HT-29 (cell line): ENCODE measurements around the gene NFATC3. TPM values are rescaled to one million over a fixed set of nuclear protein-coding genes. Genes with fewer than 3 reads are reported as not detected.

Experiments
- DNase-seq: peaks from one replicate; pipeline ENCODE4 v3.0.0-alpha.2; 2015; ENCODE audit warnings: low spot score
- small RNA-seq: library from RNA; depleted of rRNA; stranded (forward); fragments of <200 nt; gene quantifications from one replicate; pipeline ENCODE3, GENCODE V24; 2014
- total RNA-seq: library from RNA; depleted of rRNA; stranded (reverse); fragments of >200 nt; shearing (Covaris generic); gene quantifications from 2 replicates; pipeline ENCODE4 v1.2.3, GENCODE V29; 2014; rRNA removed

NFATC3 gene
- total RNA-seq, 1 experiment from 2014 or later, result 20.8 TPM

DNA sequence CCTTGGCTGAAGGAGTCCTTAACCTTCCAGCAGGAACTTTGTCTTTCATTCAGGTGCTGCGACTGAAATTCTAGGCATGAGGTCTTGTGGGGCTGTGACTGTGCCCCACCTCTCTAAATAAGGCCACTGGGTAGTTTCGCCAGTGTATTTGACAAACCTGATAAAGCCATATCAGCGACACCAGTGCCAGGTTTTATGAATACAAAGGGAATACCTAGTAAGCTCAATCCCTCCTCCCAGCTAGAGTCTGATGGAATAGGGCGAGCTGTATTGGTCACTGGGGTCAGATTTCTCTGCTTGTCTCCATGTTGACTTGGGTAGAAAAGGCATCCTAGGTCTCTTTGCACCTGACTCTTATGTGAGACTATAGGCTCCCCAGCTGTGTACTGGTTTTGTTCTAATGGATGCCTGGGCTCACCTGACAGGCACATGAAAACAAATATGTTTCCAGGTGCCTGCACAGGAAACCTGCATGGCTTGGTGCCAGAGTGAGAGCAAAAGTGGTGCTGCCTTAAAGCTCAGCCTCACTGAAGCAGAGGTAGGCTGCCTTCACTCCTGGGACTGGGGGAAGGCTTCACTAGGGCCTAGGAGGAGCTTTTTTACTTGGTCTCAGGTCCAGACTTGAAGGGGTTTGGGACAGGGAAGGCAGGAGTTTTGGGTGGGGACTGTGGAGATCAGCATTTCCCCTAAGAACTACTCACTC lies 187.5 kb downstream of the NFATC3 start:
- DNase-seq, result no peak

DNA sequence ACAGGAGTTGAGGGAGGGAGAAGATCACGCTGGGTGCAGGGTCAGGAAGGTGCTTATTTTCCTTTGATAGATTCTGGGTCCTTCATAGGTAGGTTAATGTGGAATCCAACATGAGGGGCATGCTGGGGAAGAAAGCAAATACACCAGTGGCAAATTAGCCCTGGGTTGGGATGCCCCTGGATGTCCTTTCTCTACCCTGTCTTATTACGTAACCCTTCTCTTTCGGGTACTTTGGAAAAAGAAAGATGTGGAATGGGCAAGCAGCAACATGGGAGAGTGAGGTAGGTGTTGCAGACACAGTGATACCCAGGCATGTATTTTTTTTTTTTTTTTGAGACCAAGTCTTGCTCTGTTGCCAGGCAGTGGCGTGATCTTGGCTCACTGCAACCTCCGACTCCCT lies 188.3 kb downstream of the NFATC3 start:
- DNase-seq, result no peak

DNA sequence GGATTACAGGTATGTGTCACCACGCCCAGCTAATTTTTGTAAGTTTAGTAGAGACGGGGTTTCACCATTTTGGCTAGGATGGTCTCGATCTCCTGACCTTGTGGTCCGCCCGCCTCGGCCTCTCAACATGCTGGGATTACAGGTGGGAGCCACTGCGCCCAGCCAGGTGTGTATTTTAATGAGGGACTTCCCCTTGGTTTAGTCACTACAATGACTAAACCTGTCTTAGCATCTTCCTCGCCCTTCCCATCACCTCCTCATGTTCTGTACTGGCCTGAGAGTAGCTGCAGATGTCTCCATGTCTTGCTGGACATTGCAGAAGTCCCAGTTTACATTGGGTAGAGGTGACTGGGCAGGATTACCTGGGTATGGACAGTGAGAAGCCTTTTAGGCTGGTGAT lies 188.7 kb downstream of the NFATC3 start:
- no peak for DNase-seq

DNA sequence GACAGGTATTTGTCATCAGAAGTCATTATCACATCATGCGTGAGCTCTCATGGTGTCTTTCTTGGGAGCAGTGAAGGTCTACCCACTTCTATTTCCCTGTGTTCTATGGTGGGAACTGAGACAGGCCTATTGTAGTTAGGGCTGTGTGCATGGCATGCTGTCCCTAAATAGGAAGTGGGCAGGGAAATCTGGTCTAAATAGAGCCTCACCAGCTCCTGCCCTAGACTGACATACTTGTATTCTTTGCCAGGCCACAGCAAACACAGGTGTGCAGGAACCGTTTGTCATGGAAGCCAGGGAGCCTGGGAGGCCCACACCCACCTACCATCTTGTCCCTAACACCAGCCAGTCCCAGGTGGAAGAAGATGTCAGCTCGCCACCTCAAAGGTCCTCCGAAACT lies 189.3 kb downstream of the NFATC3 start:
- DNase-seq, result no peak

DNA sequence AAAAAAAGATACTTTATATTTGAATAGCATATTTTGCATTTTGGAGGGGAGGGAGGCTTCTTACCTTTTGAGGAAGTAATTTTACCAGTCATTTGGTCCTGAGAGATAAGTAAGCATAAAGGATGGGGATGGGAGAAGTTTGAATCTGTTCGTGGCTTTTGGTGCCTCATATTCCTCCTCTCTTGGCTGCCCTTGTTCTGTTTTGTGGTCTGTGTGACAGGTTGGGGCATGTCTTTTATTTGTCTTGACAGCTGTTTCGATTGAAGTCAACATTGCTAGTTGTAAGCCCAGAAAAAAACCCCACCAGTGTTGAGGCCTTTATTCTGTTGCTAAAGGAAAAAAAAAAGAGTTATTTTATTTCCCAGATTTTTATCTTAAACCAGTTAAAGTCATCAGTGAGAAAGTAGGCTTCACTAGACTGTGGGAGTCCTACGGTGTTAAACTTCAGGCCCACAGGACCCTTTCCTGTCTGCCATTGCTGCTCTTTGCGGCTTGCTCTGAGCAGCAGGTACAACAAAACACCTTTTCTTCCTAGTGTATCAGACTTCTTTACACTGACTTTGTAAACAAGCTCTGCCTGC lies 190.5 kb downstream of the NFATC3 start:
- no peak for DNase-seq

DNA sequence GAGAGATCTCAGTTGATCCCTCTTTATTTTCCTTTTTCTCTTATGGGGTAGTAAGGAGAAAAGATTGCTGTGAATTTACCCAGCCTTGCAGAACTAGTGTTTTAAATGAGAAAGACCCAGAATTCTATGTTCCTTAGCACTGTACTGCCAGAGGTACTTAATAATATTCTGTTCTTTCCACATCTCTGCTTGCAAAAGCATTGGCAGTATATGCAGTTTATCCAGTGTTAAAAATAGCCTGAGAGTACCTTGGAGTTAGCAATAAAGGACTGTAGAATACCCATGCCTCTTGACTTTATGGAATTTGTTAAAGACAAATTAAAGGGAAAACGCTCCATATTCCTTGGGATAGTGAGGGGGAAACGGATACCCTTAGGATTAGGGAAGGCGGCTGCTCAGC lies 191.1 kb downstream of the NFATC3 start:
- no peak for DNase-seq

Small RNA genes lying within 50 kb of the gene (small RNA-seq; reads per million reads assigned to genes)
- not detected for gene RF00019
- gene RF00554, result not detected

Other genes starting within 250 kb of the NFATC3 start
- gene THAP11, start 243.1 kb upstream of the NFATC3 start, total RNA-seq, result 66.3 and 80.9 TPM in 2 replicates
- 158 and 183 TPM in 2 replicates for gene NUTF2, start 238.4 kb upstream of the NFATC3 start, total RNA-seq
- gene CENPT, start 237.7 kb upstream of the NFATC3 start, total RNA-seq, result 42.8 and 43.2 TPM in 2 replicates
- 107 and 121 TPM in 2 replicates for gene EDC4, start 212.3 kb upstream of the NFATC3 start, total RNA-seq
- 0.64 and 2.5 TPM in 2 replicates for gene NRN1L, start 200.5 kb upstream of the NFATC3 start, total RNA-seq
- gene PSKH1, start 192.1 kb upstream of the NFATC3 start, total RNA-seq, result 11.5 and 15.1 TPM in 2 replicates
- 2.2 and 3.5 TPM in 2 replicates for gene CTRL, start 153.5 kb upstream of the NFATC3 start, total RNA-seq
- gene PSMB10, start 148.5 kb upstream of the NFATC3 start, total RNA-seq, result 173 and 191 TPM in 2 replicates
- gene LCAT, start 141.2 kb upstream of the NFATC3 start, total RNA-seq, result 1.4 and 3.3 TPM in 2 replicates
- gene SLC12A4, start 116.7 kb upstream of the NFATC3 start, total RNA-seq, result 10.0 and 14.1 TPM in 2 replicates
- not detected in 2 replicates for gene DPEP3, start 104.9 kb upstream of the NFATC3 start, total RNA-seq
- gene DPEP2, start 85.9 kb upstream of the NFATC3 start, total RNA-seq, result not detected in 2 replicates
- gene DPEP2NB, start 69.5 kb upstream of the NFATC3 start, total RNA-seq, result not detected in 2 replicates
- gene DDX28, start 62.1 kb upstream of the NFATC3 start, total RNA-seq, result 27.4 and 30.4 TPM in 2 replicates
- gene DUS2, start 62.1 kb upstream of the NFATC3 start, total RNA-seq, result 18.7 and 19.0 TPM in 2 replicates
- 104 and 122 TPM in 2 replicates for gene ESRP2, start 150.8 kb downstream of the NFATC3 start, total RNA-seq
- gene PLA2G15, start 160.0 kb downstream of the NFATC3 start, total RNA-seq, result 15.9 and 18.6 TPM in 2 replicates
- gene SLC7A6, start 179.2 kb downstream of the NFATC3 start, total RNA-seq, result 43.2 and 53.7 TPM in 2 replicates
- gene SLC7A6OS, start 225.6 kb downstream of the NFATC3 start, total RNA-seq, result 15.0 and 22.2 TPM in 2 replicates
- 36.3 and 50.6 TPM in 2 replicates for gene PRMT7, start 225.6 kb downstream of the NFATC3 start, total RNA-seq